Fibroblast of lung (primary cell): ENCODE measurements around the gene TRIM47.
"Not testable (repeated sequence)": the region's sequence is repeated elsewhere in the genome, so short reads cannot be mapped to it uniquely, and the experiment has no call there.

Experiments used
- CTCF ChIP-seq, 2 donors: IDR thresholded peaks in 1 of 2; conservative IDR thresholded peaks in 1 of 2; 1 replicate in 1 of 2; 2 replicates in 1 of 2; pipeline ENCODE4 v1.5.1; 2011 to 2012; ENCODE audit warnings: low read length in 2 of 2, control low read depth in 1 of 2, inconsistent platforms in 1 of 2, low read depth in 1 of 2, mild to moderate bottlenecking in 1 of 2
- EZH2 ChIP-seq: IDR thresholded peaks from 2 replicates; pipeline ENCODE4 v1.5.1; 2012; ENCODE audit warnings: low read length, control low read depth, mild to moderate bottlenecking; ENCODE audit errors: missing control alignments

DNA sequence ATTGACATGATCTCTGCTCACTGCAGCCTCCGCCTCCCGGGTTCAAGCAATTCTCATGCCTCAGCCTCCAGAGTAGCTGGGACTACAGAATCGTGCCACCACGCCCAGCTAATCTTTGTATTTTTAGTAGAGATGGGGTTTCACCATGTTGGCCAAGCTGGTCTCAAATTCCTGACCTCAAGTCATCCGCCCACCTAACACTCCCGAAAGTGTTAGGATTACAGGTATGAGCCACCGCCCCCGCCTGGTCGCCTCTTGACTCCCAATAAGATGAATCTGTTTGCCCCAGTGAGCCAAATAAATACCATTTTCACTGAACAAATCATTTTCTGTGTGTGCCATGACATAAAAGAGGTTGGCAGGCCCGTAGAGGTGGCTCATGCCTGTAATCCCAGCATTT is 19.0 kb downstream of the TRIM47 start:
- TF ChIP-seq CTCF (conservative IDR thresholded peaks at IDR 0.05 in 1 of 2, IDR thresholded peaks at IDR 0.05 in 1 of 2; ENCODE audit: low read depth in 1 of 2, low read length in 2 of 2); EZH2: not testable (repeated sequence)
